ENCODE data around the gene REC114.

DNA sequence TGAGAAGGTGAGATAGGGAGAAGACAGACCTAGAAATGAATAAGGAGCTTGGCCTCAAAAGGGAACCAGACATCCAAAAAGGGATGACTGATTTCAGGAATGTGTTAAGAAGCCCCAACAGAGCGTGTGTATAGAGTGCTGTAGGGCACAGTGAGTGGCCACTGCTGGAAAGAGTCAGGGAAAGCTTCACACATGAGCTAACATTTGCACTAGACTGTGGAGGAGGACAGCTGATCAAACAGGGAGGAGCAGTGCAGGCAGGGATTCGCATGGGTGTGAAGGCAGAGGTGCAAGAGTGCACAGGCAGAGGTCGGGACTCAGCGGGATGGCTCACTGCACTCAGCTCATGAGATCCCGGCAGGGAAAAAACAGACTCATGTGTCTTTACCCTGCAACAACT lies 128.4 kb downstream of the REC114 start:
- TF ChIP-seq, protein P1, sequence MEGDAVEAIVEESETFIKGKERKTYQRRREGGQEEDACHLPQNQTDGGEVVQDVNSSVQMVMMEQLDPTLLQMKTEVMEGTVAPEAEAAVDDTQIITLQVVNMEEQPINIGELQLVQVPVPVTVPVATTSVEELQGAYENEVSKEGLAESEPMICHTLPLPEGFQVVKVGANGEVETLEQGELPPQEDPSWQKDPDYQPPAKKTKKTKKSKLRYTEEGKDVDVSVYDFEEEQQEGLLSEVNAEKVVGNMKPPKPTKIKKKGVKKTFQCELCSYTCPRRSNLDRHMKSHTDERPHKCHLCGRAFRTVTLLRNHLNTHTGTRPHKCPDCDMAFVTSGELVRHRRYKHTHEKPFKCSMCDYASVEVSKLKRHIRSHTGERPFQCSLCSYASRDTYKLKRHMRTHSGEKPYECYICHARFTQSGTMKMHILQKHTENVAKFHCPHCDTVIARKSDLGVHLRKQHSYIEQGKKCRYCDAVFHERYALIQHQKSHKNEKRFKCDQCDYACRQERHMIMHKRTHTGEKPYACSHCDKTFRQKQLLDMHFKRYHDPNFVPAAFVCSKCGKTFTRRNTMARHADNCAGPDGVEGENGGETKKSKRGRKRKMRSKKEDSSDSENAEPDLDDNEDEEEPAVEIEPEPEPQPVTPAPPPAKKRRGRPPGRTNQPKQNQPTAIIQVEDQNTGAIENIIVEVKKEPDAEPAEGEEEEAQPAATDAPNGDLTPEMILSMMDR (optimal IDR thresholded peaks at IDR 0.05 in 1 of 3, IDR thresholded peaks at IDR 0.05 in 1 of 3, conservative IDR thresholded peaks at IDR 0.05 in 1 of 3; ENCODE audit: extremely low read depth in 1 of 3, insufficient read depth in 2 of 3, low read length in 3 of 3), result no peak
- TF ChIP-seq EZH2 (IDR thresholded peaks at IDR 0.05; ENCODE audit: low read length), result no peak
